Loucy (cell line): Measurements from ENCODE around the gene DDX19B.

ENCODE experiments used
- H2AFZ ChIP-seq: fragments of 200-600 bp; sonication (generic); 2 replicates; pipeline ENCODE4 v1.6.0; 2016; ENCODE audit warnings: antibody characterized with exemption, mild to moderate bottlenecking, low read length, moderate library complexity
- H3F3A ChIP-seq: fragments of 200-600 bp; 2 replicates; pipeline ENCODE4 v1.6.0; 2016; ENCODE audit warnings: antibody characterized with exemption, low read depth, mild to moderate bottlenecking
- H3K27me3 ChIP-seq: fragments of 200-600 bp; sonication (generic); 2 replicates; pipeline ENCODE4 v1.6.1; 2014; ENCODE audit warnings: low read length, mild to moderate bottlenecking; ENCODE audit not compliant: insufficient read depth, poor library complexity, severe bottlenecking
- H3K36me3 ChIP-seq: fragments of 200-600 bp; sonication (generic); 2 replicates; pipeline ENCODE4 v1.6.1; 2016; ENCODE audit warnings: low read length; ENCODE audit not compliant: insufficient read depth
- H3K4me1 ChIP-seq: fragments of 200-600 bp; sonication (generic); 2 replicates; pipeline ENCODE4 v1.5.1; 2014; ENCODE audit warnings: low read length, mild to moderate bottlenecking; ENCODE audit not compliant: insufficient read depth, poor library complexity, severe bottlenecking
- H3K4me2 ChIP-seq: fragments of 200-600 bp; sonication (generic); 2 replicates; pipeline ENCODE4 v1.6.0; 2014; ENCODE audit warnings: antibody characterized with exemption, low read length, low read depth, mild to moderate bottlenecking; ENCODE audit not compliant: poor library complexity, severe bottlenecking
- H3K4me3 ChIP-seq: fragments of 200-600 bp; sonication (generic); 2 replicates; pipeline ENCODE4 v1.5.1; 2014; ENCODE audit warnings: low read length, mild to moderate bottlenecking, mixed read lengths; ENCODE audit not compliant: poor library complexity, severe bottlenecking
- H3K79me2 ChIP-seq: fragments of 200-600 bp; sonication (generic); 2 replicates; pipeline ENCODE4 v1.6.1; 2014; ENCODE audit warnings: low read length; ENCODE audit not compliant: insufficient read depth
- H3K9ac ChIP-seq: fragments of 200-600 bp; sonication (generic); 2 replicates; pipeline ENCODE4 v1.6.0; 2014; ENCODE audit warnings: mild to moderate bottlenecking, low read depth, low read length, moderate library complexity; ENCODE audit not compliant: poor library complexity, severe bottlenecking
- H3K9me2 ChIP-seq: fragments of 200-600 bp; sonication (generic); replicated peaks from 2 replicates; pipeline ENCODE4 v1.6.1; 2016; ENCODE audit warnings: low read depth, low read length, mixed read lengths
- H3K9me3 ChIP-seq: fragments of 200-600 bp; sonication (generic); 2 replicates; pipeline ENCODE4 v1.6.1; 2014; ENCODE audit warnings: mild to moderate bottlenecking, antibody characterized with exemption, low read length, low read depth; ENCODE audit not compliant: insufficient read depth
- H4K20me1 ChIP-seq: fragments of 200-600 bp; sonication (generic); 2 replicates; pipeline ENCODE4 v1.6.0; 2014; ENCODE audit warnings: antibody characterized with exemption, low read length, mild to moderate bottlenecking; ENCODE audit not compliant: insufficient read depth, poor library complexity, severe bottlenecking
- CTCF ChIP-seq: fragments of 200-600 bp; sonication (generic); conservative IDR thresholded peaks from 2 replicates; pipeline ENCODE4 v1.5.1; 2014; ENCODE audit warnings: mild to moderate bottlenecking, antibody characterized with exemption, low read length
- EZH2phosphoT487 ChIP-seq: fragments of 200-600 bp; IDR thresholded peaks from 2 replicates; pipeline ENCODE4 v1.6.1; 2018; ENCODE audit warnings: antibody characterized with exemption, mild to moderate bottlenecking, moderate library complexity, borderline replicate concordance

DDX19B gene

GRCh38 chr16:70342016-70342415 is 43.0 kb downstream of the DDX19B start:
- no peak overlapping the region for H3K4me3 ChIP-seq
- H3K27me3 ChIP-seq: no peaks in the 10 kb centered on the region
- no peak overlapping the region for H2AFZ ChIP-seq
- H3K36me3 ChIP-seq: no peaks in the 10 kb centered on the region
- H3K9me3 ChIP-seq: no peaks in the 10 kb centered on the region
- no peaks in the 10 kb centered on the region for H3K9me2 ChIP-seq
- no peak overlapping the region for H3K9ac ChIP-seq
- peaks cover 8% of the 10 kb centered on the region for H3K4me1 ChIP-seq
- peaks cover 16% of the 10 kb centered on the region for H3K79me2 ChIP-seq
- peaks cover 2% of the 10 kb centered on the region for H4K20me1 ChIP-seq
- no peaks in the 10 kb centered on the region for H3F3A ChIP-seq
- TF ChIP-seq CTCF (no peak), EZH2phosphoT487 (no peak)
- no peak overlapping the region for H3K4me2 ChIP-seq

GRCh38 chr16:70345840-70346239 is 46.9 kb downstream of the DDX19B start:
- H3K4me3 ChIP-seq: peak overlapping the region; percentile 98
- H3K9me3 ChIP-seq: no peaks in the 10 kb centered on the region
- no peaks in the 10 kb centered on the region for H3K9me2 ChIP-seq
- H3K4me2 ChIP-seq: peak overlapping the region; percentile 95
- peaks cover 46% of the 10 kb centered on the region for H3K79me2 ChIP-seq
- H4K20me1 ChIP-seq: peaks cover 12% of the 10 kb centered on the region
- TF ChIP-seq CTCF: no peak
- TF ChIP-seq EZH2phosphoT487: no peak
- H3K27me3 ChIP-seq: no peaks in the 10 kb centered on the region
- no peak overlapping the region; the same call in 1 of the 2 replicates for H2AFZ ChIP-seq
- no peaks in the 10 kb centered on the region for H3F3A ChIP-seq
- peaks cover 17% of the 10 kb centered on the region for H3K4me1 ChIP-seq
- no peaks in the 10 kb centered on the region for H3K36me3 ChIP-seq
- peak overlapping the region; percentile 97 for H3K9ac ChIP-seq

DNA sequence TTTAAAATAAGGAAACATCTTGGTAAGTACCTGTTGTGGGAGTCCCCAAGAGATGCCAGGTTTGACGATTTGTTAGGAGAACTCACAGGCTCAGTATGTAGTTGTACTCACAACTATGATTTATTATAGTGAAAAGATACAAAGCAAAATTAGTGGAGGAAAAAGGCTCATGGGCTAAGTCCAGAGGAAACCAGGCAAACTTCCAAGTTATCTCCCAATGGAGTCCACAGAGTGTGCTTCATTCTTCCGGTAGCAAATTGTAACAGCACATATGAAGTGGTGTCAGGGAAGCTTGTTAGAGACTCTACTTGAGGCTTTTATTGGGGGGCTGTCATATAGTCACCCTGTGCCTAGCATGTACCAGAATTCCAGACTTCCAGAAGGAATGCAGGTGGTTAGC is 50.0 kb downstream of the DDX19B start:
- Histone ChIP-seq H3K79me2 (peaks cover 46% of the 10 kb centered on the region), H3K4me2 (peak overlapping the region; percentile 33), H3K9me3 (no peaks in the 10 kb centered on the region), H3K9me2 (no peaks in the 10 kb centered on the region), H3K9ac (peak overlapping the region; percentile 20), H3K36me3 (peaks cover 5% of the 10 kb centered on the region; the same call in 1 of the 2 replicates), H2AFZ (no peak overlapping the region), H4K20me1 (peaks cover 12% of the 10 kb centered on the region), H3K4me3 (no peak overlapping the region), H3K4me1 (peaks cover 17% of the 10 kb centered on the region), H3F3A (no peaks in the 10 kb centered on the region), H3K27me3 (no peaks in the 10 kb centered on the region)
- no peak for TF ChIP-seq EZH2phosphoT487
- TF ChIP-seq CTCF: no peak
